Pancreas (tissue), 10 donors: Measurements from ENCODE around the gene NT5C3A. TPM values are rescaled to one million over a fixed set of nuclear protein-coding genes. Genes with fewer than 3 reads are reported as not detected.

Source experiments
- ATAC-seq, 4 donors: fragments of 200-7000 bp; cut with Tn5 transposase; one replicate each; pipeline versions ENCODE4 v1.8.0 to v1.9.1; 2020; ENCODE audit warnings: mild to moderate bottlenecking in 4 of 4, moderate library complexity in 4 of 4
- DNase-seq, 6 donors: peaks; one replicate each; pipeline ENCODE4 v3.0.0-alpha.2; 2020
- FAIRE-seq: peaks from 2 replicates; lab custom pipeline; 2012; peaks lifted over from hg19 to GRCh38; lab: Jason Lieb, UNC
- H3K27ac ChIP-seq, 4 donors: fragments of 200-600 bp; sonication (generic); 1 replicate in 3 of 4; 2 replicates in 1 of 4; pipeline versions ENCODE4 v1.5.0 to v1.8.0; 2020
- H3K27me3 ChIP-seq, 4 donors: fragments of 200-600 bp; one replicate each; pipeline ENCODE4 v1.8.0; 2021
- H3K36me3 ChIP-seq, 3 donors: fragments of 200-600 bp; sonication (generic) in 1 of 3; one replicate each; pipeline versions ENCODE4 v1.5.0 to v1.8.0; 2020 to 2021
- H3K4me1 ChIP-seq, 3 donors: fragments of 200-600 bp; one replicate each; pipeline ENCODE4 v1.8.0; 2021
- H3K4me3 ChIP-seq, 4 donors: fragments of 200-600 bp; sonication (generic) in 2 of 4; one replicate each; pipeline versions ENCODE4 v1.5.0 to v1.8.0; 2020 to 2021
- H3K9me3 ChIP-seq, 4 donors: fragments of 200-600 bp; one replicate each; pipeline ENCODE4 v1.8.0; 2021
- CTCF ChIP-seq, 4 donors: fragments of 200-600 bp; sonication (generic) in 3 of 4; IDR thresholded peaks; one replicate each; pipeline versions ENCODE4 v1.5.0 to v1.8.0; 2021; ENCODE audit warnings: antibody characterized with exemption in 4 of 4
- WGBS, 2 donors: extraction: QIAGEN DNeasy Blood & Tissue Kit; methylation state at CpG; one replicate each; pipeline ENCODE4 v1.1.7; 2013; 5-methylcytosine and 5-hydroxymethylcytosine counted together
- intact Hi-C, 3 donors: fragments of 100-400 bp; cut with DNase I; formaldehyde crosslinking; loops; one replicate each; pipeline versions ENCODE4 v1.11.1 to v1.14.2; 2022
- polyA plus RNA-seq, 2 donors: library from polyadenylated mRNA; stranded (reverse); fragments of 200-250 nt; gene quantifications; one replicate each; pipeline ENCODE4 v1.2.3, GENCODE V29; 2013
- total RNA-seq, 6 donors: library from RNA; stranded (reverse); fragmentation: NEBNext Ultra II Directional in 4 of 6; extraction: Animal tissue kit (Norgen Biotek cat#: 25700) in 4 of 6; gene quantifications; one replicate each; pipeline versions ENCODE4 v1.2.1 to v1.2.4, GENCODE V29; 2021 to 2023
- donor health status: healthy with polysubstance abuse.
- donor health status: DM: no; HTN: no; CAD: no; lungs with moderate emphysema.
- donor health status: DM: no; HTN: no; CAD: no.
- donor health status: control.
- donor health status: control.
- donor health status: Bipolar disorder and iron deficiency.
- donor health status: DM: yes; HTN: yes; CAD: no.
- donor health status: DM: no; HTN: no; CAD: no.
- donor health status: DM: no; HTN: no; CAD: no.
- donor health status: DM: yes; HTN: yes; CAD: no.

Gene NT5C3A
- total and polyA plus RNA-seq, 8 donors: 13.8 to 30.3 (median 24.6) TPM

GRCh38 chr7:33076737-33077136 is 14.2 kb upstream of the NT5C3A start:
- Histone ChIP-seq H3K4me1 (no peaks in the 10 kb centered on the region), H3K36me3 (no peaks in the 10 kb centered on the region), H3K27ac (no peak overlapping the region), H3K9me3 (no peaks in the 10 kb centered on the region), H3K4me3 (no peak overlapping the region), H3K27me3 (no peaks in the 10 kb centered on the region)
- WGBS, 2 donors: 70 to 76% methylated on average over 3 of the region's 3 CpGs
- no peak for TF ChIP-seq CTCF (IDR thresholded peaks at IDR 0.05)
- FAIRE-seq (no peak), ATAC-seq (no peak), DNase-seq (no peak)
- intact Hi-C loops: no loop called here

GRCh38 chr7:33075818-33076518 is 13.4 kb upstream of the NT5C3A start:
- no peak for TF ChIP-seq CTCF (IDR thresholded peaks at IDR 0.05)
- intact Hi-C loops: no loop called here
- FAIRE-seq (no peak), DNase-seq (no peak), ATAC-seq (no peak)
- H3K4me1 ChIP-seq: no peaks in the 10 kb centered on the region
- no peak overlapping the region for H3K4me3 ChIP-seq
- no peaks in the 10 kb centered on the region for H3K36me3 ChIP-seq
- 71 to 85% methylated on average over 3 of the region's 3 CpGs for WGBS, 2 donors
- no peaks in the 10 kb centered on the region for H3K27me3 ChIP-seq
- H3K27ac ChIP-seq: no peak overlapping the region
- no peaks in the 10 kb centered on the region for H3K9me3 ChIP-seq

GRCh38 chr7:33073243-33073642 is 10.7 kb upstream of the NT5C3A start:
- H3K4me1 ChIP-seq: no peaks in the 10 kb centered on the region
- no peaks in the 10 kb centered on the region for H3K36me3 ChIP-seq
- H3K4me3 ChIP-seq: no peak overlapping the region
- DNase-seq: no peak
- WGBS, 2 donors: 82% methylated on average over 4 of the region's 4 CpGs
- no peak for TF ChIP-seq CTCF (IDR thresholded peaks at IDR 0.05)
- H3K9me3 ChIP-seq: no peaks in the 10 kb centered on the region
- no peaks in the 10 kb centered on the region for H3K27me3 ChIP-seq
- intact Hi-C loops: no loop called here
- no peak for FAIRE-seq
- H3K27ac ChIP-seq: no peak overlapping the region
- no peak for ATAC-seq

- peak; percentile 54 for FAIRE-seq
- intact Hi-C loops: no loop called here
- DNase-seq: no peak
- Histone ChIP-seq H3K4me1 (no peaks in the 10 kb centered on the region), H3K27ac (no peak overlapping the region), H3K4me3 (no peak overlapping the region), H3K27me3 (no peaks in the 10 kb centered on the region), H3K36me3 (no peaks in the 10 kb centered on the region), H3K9me3 (no peaks in the 10 kb centered on the region)
- ATAC-seq: peak in 1 of 4 donors; percentile 30
- TF ChIP-seq CTCF (IDR thresholded peaks at IDR 0.05): no peak
- WGBS, 2 donors: 54 to 55% methylated on average over 2 of the region's 2 CpGs
Observed at GRCh38 chr7:33072471-33072870, 9.9 kb upstream of the NT5C3A start.

GRCh38 chr7:33070831-33071230 is 8.3 kb upstream of the NT5C3A start:
- DNase-seq (no peak), ATAC-seq (no peak), FAIRE-seq (no peak)
- Histone ChIP-seq H3K27ac (no peak overlapping the region), H3K36me3 (no peaks in the 10 kb centered on the region), H3K4me1 (no peaks in the 10 kb centered on the region), H3K4me3 (no peak overlapping the region), H3K27me3 (no peaks in the 10 kb centered on the region), H3K9me3 (no peaks in the 10 kb centered on the region)
- WGBS, 2 donors: 35 to 36% methylated on average over 6 of the region's 6 CpGs
- TF ChIP-seq CTCF (IDR thresholded peaks at IDR 0.05): no peak
- intact Hi-C loops: no loop called here
